Measurements from ENCODE around the gene KDM3A.

Gene KDM3A

GRCh38 chr2:86414996-86415395 lies 26.2 kb upstream of the KDM3A start:
- no peak for DNase-seq (ENCODE audit: low read depth)
- no peak overlapping the region for H3K4me3 ChIP-seq (ENCODE audit: low read depth, low read length)
- TF ChIP-seq CTCF (IDR thresholded peaks at IDR 0.05; ENCODE audit: control insufficient read depth, extremely low read depth, insufficient read depth) = no peak

- DNase-seq (ENCODE audit: low read depth) = no peak
- no peak overlapping the region for H3K4me3 ChIP-seq (ENCODE audit: low read depth, low read length)
- TF ChIP-seq CTCF (IDR thresholded peaks at IDR 0.05; ENCODE audit: control insufficient read depth, extremely low read depth, insufficient read depth) = no peak
Observed at GRCh38 chr2:86416146-86416545, 25.0 kb upstream of the KDM3A start.

- no peak overlapping the region for H3K4me3 ChIP-seq (ENCODE audit: low read depth, low read length)
- DNase-seq (ENCODE audit: low read depth) = no peak
- no peak for TF ChIP-seq CTCF (IDR thresholded peaks at IDR 0.05; ENCODE audit: control insufficient read depth, extremely low read depth, insufficient read depth)
Observed at GRCh38 chr2:86417961-86418360, 23.2 kb upstream of the KDM3A start.

- DNase-seq (ENCODE audit: low read depth) = no peak
- no peak for TF ChIP-seq CTCF (IDR thresholded peaks at IDR 0.05; ENCODE audit: control insufficient read depth, extremely low read depth, insufficient read depth)
- no peak overlapping the region for H3K4me3 ChIP-seq (ENCODE audit: low read depth, low read length)
Observed at GRCh38 chr2:86420913-86421312, 20.3 kb upstream of the KDM3A start.

GRCh38 chr2:86426271-86426670 lies 14.9 kb upstream of the KDM3A start:
- DNase-seq (ENCODE audit: low read depth) = peak; percentile 54
- H3K4me3 ChIP-seq (ENCODE audit: low read depth, low read length) = no peak overlapping the region
- no peak for TF ChIP-seq CTCF (IDR thresholded peaks at IDR 0.05; ENCODE audit: control insufficient read depth, extremely low read depth, insufficient read depth)

- no peak for DNase-seq (ENCODE audit: low read depth)
- TF ChIP-seq CTCF (IDR thresholded peaks at IDR 0.05; ENCODE audit: control insufficient read depth, extremely low read depth, insufficient read depth) = no peak
- no peak overlapping the region for H3K4me3 ChIP-seq (ENCODE audit: low read depth, low read length)
Observed at GRCh38 chr2:86429335-86429734, 11.8 kb upstream of the KDM3A start.

- no peak for DNase-seq (ENCODE audit: low read depth)
- TF ChIP-seq CTCF (IDR thresholded peaks at IDR 0.05; ENCODE audit: control insufficient read depth, extremely low read depth, insufficient read depth) = no peak
- no peak overlapping the region for H3K4me3 ChIP-seq (ENCODE audit: low read depth, low read length)
Observed at GRCh38 chr2:86430368-86430767, 10.8 kb upstream of the KDM3A start.

Measured in LNCaP clone FGC (cell line).